ENCODE data around the gene ITGB5.

ITGB5 gene, protein sequence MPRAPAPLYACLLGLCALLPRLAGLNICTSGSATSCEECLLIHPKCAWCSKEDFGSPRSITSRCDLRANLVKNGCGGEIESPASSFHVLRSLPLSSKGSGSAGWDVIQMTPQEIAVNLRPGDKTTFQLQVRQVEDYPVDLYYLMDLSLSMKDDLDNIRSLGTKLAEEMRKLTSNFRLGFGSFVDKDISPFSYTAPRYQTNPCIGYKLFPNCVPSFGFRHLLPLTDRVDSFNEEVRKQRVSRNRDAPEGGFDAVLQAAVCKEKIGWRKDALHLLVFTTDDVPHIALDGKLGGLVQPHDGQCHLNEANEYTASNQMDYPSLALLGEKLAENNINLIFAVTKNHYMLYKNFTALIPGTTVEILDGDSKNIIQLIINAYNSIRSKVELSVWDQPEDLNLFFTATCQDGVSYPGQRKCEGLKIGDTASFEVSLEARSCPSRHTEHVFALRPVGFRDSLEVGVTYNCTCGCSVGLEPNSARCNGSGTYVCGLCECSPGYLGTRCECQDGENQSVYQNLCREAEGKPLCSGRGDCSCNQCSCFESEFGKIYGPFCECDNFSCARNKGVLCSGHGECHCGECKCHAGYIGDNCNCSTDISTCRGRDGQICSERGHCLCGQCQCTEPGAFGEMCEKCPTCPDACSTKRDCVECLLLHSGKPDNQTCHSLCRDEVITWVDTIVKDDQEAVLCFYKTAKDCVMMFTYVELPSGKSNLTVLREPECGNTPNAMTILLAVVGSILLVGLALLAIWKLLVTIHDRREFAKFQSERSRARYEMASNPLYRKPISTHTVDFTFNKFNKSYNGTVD

GRCh38 chr3:124887177-124887931 is at the start of gene ITGB5:
ITGB5 (minus strand) TSS chr3:124887365; CDS start chr3:124887000, 365 bp downstream.
- DNase-seq = peak; percentile 26

DNA sequence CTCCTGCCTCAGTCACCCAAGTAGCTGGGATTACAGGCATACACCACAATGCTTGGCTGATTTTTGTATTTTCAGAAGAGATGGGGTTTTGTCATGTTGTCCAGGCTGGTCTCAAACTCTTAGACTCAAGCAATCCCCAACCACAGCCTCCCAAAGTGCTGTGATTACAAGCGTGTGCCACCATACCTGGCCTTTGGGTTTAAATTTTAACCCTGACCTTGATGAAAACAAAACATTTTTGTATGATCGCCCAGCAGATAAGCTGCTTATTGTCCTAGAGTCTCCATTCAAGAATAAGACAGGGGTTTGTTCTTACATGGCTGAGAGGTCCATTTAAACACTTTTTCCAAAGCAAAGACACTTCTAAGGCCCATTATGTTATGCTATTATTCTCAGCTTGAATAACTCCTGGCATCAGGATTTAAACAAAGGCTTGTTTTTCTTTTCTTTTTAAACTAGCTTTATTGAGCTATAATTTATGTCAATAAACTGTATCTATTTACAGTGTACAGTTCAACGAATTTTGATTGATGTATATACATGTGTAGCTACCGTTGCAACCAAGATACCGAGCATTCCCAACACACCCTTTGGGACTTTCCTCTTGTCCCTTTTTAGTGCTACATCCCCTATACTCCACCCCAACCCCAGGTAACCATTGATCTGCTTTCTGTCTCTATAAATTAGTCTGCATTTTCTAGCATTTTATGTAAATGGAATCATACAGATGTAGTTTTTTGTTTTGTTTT is 48.8 kb upstream of the ITGB5 start:
- no peak for DNase-seq

DNA sequence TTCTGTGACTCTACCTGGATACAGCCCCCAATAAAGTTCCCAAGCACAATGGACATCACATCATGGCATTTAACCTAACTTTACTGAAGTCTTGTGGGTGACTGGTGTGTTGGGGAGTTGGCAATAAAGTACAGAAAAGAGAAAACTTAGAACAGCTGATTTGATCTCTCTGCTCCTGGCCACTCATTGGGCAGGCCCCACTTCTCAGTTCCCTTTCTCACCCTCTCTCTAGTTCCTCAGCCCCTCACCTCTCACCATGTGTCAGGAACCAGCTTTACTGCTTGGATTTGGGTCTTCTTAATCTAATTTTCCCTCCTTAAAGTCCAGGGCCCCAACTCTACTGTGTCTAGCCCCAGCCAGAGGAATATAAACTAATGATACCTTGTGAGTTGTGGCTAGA is 48.1 kb upstream of the ITGB5 start:
- DNase-seq = no peak

- DNase-seq = no peak
These were observed 47.4 kb upstream of the ITGB5 start, which contains the start of gene MUC13 for GRCh38 chr3:124934577-124934976. MUC13 (minus strand) TSS chr3:124934751; CDS start chr3:124934712, 39 bp downstream.

- DNase-seq = peak; percentile 52
These were observed 41.4 kb upstream of the ITGB5 start for GRCh38 chr3:124928333-124929202.

DNA sequence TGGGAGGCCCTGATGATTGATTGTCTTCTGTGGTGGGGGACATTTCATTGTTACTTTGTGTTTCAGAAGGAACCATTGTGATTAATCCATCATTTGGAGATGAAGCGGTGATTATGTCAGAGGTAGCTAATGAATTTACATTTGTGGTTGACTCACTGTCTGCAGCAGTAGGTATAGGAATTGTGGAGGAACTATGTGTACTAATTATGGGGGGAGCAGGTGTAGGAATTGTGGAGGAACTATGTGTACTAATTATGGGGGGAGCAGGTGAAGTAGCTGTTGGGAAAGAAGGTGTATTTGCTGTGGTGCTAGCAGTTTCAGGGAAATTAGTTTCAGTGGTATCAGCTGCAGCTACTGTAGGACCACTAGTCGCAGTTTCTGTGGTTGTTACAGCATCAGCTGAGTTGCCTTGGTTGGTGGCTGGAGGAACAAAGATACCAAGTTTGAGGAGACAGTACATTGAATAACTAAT is 40.4 kb upstream of the ITGB5 start:
- DNase-seq = no peak

- no peak for DNase-seq
These were observed 39.4 kb upstream of the ITGB5 start for GRCh38 chr3:124926426-124927101.

DNA sequence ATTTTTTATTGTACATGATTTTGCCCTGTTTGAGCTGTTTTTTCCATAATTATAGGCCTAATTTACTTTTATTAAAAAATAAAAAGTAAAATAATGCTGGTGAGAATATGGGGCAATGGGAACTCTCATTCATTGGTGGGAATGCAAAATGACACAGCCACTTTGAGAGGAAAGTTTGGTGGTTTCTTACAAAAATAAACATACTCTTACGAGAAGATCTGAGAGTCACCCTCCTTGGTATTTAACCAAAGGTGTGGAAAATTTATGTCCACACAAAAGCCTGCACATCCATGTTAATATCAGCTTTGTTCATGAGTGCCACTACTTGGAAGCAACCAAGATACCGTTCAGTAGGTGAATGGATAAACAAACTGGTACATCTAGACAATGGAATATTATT is 37.6 kb upstream of the ITGB5 start:
- DNase-seq = no peak

DNA sequence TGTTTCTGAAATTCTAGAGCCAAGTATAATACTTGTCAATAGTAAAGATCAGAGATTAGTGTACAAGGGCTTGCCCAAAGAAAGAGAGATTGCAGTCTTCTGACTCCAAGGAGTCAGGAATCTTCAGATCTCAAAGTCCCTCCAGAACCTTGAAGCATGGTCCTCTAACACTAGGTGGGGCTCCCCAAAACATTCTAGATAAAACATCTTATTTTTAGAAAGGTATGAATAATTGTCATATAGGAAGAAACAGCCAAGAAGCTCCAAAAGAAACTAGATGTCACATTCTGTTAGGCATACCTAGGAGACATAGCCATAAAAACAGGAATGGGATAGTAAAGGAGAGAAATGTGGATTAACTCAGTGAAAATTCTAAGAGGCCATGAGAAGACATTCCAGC is 36.7 kb upstream of the ITGB5 start:
- DNase-seq = no peak

GRCh38 chr3:124920718-124921117 is 33.6 kb upstream of the ITGB5 start:
- no peak for DNase-seq

GRCh38 chr3:124919756-124920155 is 32.6 kb upstream of the ITGB5 start:
- DNase-seq = no peak

DNA sequence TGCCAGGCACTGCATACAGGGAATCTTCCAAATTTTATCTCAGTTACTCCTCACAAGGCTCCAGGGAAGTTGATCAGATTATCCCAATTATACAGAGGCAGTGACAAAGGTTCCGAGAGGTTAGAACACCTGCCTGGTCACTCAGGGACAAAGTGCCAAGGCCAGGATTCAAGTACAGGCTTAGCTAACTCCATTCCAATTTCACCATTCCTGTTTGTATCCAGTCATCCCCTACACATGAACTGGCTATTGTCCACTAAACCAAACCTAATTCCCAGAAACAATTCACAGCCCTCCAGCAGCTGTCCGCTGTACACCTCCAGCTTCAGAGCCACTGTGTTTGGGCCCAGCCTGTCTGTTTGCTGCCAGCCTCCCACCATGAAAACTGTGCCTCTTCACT is 31.4 kb upstream of the ITGB5 start:
- no peak for DNase-seq

DNA sequence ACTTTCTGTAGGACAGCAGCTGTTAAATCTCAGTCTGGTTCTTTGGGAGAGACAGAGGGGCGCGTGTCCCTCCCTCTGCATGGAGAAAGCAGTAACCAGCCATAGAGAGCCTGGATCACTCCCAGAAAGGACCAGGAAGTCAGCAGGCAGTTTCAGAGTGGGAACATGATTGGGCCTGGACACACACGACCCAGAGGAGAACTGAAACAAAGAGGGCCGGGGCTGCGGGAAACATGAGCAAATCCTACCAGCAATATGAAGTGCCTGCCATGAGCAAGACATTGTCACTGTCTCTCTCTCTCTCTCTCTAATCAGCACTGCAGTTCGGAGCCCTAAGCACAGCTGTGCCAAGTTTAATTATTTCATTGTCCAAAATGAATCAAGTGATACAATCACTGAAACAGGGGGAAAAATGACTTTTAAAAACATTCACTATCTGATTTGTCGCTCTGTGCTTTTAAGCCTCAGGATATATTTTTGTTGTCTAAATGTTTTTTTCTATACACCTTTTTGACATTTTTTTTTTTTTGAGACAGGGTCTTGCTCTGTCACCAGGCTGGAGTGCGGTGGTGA is 29.8 kb upstream of the ITGB5 start:
- no peak for DNase-seq

GRCh38 chr3:124915254-124915653 is 28.1 kb upstream of the ITGB5 start:
- DNase-seq = no peak

- no peak for DNase-seq
These were observed 20.8 kb upstream of the ITGB5 start for GRCh38 chr3:124907957-124908356.

DNA sequence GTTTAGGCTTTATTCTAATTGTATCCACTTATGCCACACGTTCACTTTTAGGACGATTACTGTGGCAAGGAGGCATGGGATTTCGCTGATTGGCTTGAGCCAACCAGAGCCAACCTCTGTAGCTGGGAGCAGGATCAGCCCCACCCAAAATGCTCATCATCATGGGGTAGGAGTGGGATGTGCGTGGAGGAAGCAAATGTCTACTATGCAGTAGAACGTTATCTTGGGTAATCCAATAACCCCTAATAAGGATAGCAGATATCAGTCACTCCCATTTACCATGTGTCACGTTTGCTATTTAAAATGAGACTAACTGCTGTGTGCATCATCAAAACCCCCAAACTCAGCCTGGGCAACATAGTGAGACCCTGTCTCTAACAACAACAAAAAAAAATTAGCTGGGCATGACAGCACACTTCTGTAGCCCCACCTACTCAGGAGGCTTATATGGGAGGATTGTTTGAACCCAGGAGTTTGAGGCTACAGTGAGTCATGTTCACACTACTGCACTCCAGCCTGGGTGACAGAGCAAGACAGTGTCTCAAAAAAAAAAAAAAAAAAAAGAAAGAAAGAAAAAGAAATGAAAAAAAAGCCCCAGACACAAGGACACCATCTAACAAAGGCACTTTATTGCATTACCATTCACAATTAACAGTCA is 17.8 kb upstream of the ITGB5 start:
- DNase-seq = no peak

DNA sequence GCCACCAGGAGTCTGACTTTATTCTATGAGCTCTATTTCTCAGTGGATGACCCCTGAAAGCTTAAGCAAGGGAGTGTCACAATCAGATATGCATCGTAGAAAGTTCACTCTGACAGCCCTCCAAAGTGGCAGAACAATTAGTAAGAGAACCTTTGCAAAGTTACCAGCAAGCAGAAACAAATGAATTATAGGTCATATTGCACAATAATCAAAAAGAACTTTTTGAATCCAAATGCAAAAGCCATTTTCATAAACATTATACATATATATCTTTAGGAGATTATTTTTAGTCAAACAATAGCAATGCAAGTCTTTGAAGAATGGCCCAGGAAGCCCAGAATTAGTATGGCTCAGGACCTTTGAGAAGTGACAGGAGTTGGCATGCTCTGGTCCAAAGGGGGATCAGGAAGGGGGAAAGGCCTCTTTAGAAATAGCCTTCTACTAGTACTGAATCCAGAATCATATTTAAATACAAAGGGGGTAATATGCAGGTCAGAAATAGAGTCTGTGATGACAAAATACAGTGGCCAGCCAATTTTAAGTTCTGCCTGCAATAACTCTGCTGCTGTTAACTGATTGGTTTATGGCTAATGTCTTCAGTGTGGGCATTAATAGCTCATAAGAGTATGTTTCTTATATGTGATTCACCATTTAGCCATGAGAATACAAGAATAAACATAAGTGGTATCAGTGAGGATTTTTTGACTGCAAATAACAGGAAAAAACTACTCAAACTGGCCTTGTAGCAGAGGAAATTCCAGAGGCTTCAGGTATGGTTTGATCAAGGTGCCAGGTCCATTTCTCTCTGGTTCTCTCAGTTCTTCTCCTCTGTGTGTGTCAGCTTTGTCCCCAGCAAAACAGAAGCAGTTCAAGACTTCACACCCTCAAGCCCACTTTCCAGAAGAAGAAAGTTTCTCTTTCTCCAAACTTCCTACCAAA is 17.0 kb upstream of the ITGB5 start:
- DNase-seq = no peak

DNA sequence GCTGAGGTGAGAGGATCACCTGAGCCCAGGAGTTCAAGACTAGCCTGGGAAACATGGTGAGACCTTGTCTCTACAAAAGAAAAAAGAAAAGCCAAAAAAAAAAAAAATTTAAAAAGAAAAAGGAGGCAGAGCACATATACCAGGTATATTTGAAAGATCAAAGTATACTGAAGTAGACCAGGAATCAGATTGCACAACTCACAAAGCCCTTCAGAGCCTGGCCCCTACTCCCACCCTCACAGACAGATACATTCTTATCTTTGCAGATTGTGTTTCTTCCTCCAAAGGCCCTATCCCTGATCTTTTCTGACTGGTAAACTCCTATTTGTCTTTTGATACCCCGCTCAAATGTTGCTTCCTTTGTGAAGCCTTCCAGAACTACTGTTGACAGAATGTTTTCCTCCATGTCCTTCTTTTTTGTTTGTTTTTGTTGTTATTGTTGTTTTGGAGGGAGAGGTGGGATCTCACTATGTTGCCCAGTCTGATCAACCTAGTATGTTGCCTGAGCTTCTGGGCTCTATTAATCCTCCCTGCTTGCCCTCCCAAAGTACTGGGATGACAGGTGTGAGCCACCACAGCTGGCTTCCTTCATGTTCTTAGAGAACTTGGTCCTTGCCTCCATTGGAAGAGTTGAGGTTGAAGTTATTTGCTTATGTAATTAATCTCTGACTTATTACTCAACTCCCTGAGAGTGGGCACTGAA is 9.8 kb upstream of the ITGB5 start:
- no peak for DNase-seq

All from activated naive CD4-positive, alpha-beta T cell treated with anti-CD3 and anti-CD28 coated beads, Interleukin-2, amount 50 U/mL, for 16 hours (primary cell).